ENCODE results near the gene C1orf122. TPM values are rescaled to one million over a fixed set of nuclear protein-coding genes. Genes with fewer than 3 reads are reported as not detected.

Gene C1orf122
- total and polyA plus RNA-seq, 10 of the 15 experiments (the other 5 are each of a cell fraction or from before 2014, with no cell fraction given): 1.6 to 35.8 (median 14.8) TPM

DNA sequence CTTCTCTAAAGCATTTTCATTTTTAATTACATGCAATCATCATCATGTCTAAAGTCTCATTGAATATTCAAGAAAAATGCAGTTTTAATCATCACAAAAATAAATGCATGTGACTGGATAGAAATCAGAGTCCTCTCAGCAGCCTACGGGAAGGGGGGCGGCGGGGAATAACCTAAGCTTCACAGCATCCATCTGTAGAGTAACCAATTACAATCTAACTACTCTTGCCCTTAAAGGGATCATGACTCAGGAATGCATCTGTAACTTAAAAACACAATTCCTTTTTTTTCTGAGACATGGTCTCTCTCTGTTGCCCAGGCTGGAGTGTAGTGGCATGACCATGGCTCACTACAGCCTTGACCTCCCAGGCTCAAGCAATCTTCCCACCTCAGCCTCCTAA lies 29.2 kb downstream of the C1orf122 start:
- BruUV-seq (replicated peaks): no TSS peak
- in situ Hi-C loops (cut with MboI): no loop called here
- H3K4me3 ChIP-seq: no peak overlapping the region
- peaks cover 21 to 27% of the 10 kb centered on the region in 2 experiments for H3K36me3 ChIP-seq (ENCODE audit: control insufficient read depth in 2 of 2, insufficient read depth in 2 of 2, low read length in 1 of 2)
- H3K79me2 ChIP-seq (ENCODE audit: control insufficient read depth, insufficient read depth, low read length): no peaks in the 10 kb centered on the region
- TF ChIP-seq EZH2 (IDR thresholded peaks at IDR 0.05; ENCODE audit: borderline replicate concordance, control insufficient read depth, low read depth, low read length) (no peak), BRCA1 (IDR thresholded peaks at IDR 0.05; ENCODE audit: low read depth, low read length) (no peak), ZSCAN29 (IDR thresholded peaks at IDR 0.05) (no peak), ASH2L (IDR thresholded peaks at IDR 0.05; ENCODE audit: borderline replicate concordance, low read depth) (no peak), RUNX3 (IDR thresholded peaks at IDR 0.05; ENCODE audit: low read length) (no peak), NBN (IDR thresholded peaks at IDR 0.05) (no peak), SIX5 (IDR thresholded peaks at IDR 0.05; ENCODE audit: low read depth, low read length, severe bottlenecking) (no peak), JUND (IDR thresholded peaks at IDR 0.05; ENCODE audit: low read depth, low read length) (no peak), MEF2A (IDR thresholded peaks at IDR 0.05; ENCODE audit: insufficient read depth, low read depth, low read length) (no peak), NFYB (IDR thresholded peaks at IDR 0.05; ENCODE audit: insufficient read depth, low read depth, low read length) (no peak)
- TF ChIP-seq, protein P1, sequence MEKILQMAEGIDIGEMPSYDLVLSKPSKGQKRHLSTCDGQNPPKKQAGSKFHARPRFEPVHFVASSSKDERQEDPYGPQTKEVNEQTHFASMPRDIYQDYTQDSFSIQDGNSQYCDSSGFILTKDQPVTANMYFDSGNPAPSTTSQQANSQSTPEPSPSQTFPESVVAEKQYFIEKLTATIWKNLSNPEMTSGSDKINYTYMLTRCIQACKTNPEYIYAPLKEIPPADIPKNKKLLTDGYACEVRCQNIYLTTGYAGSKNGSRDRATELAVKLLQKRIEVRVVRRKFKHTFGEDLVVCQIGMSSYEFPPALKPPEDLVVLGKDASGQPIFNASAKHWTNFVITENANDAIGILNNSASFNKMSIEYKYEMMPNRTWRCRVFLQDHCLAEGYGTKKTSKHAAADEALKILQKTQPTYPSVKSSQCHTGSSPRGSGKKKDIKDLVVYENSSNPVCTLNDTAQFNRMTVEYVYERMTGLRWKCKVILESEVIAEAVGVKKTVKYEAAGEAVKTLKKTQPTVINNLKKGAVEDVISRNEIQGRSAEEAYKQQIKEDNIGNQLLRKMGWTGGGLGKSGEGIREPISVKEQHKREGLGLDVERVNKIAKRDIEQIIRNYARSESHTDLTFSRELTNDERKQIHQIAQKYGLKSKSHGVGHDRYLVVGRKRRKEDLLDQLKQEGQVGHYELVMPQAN (conservative IDR thresholded peaks at IDR 0.05): no peak
- TF ChIP-seq, protein P2, sequence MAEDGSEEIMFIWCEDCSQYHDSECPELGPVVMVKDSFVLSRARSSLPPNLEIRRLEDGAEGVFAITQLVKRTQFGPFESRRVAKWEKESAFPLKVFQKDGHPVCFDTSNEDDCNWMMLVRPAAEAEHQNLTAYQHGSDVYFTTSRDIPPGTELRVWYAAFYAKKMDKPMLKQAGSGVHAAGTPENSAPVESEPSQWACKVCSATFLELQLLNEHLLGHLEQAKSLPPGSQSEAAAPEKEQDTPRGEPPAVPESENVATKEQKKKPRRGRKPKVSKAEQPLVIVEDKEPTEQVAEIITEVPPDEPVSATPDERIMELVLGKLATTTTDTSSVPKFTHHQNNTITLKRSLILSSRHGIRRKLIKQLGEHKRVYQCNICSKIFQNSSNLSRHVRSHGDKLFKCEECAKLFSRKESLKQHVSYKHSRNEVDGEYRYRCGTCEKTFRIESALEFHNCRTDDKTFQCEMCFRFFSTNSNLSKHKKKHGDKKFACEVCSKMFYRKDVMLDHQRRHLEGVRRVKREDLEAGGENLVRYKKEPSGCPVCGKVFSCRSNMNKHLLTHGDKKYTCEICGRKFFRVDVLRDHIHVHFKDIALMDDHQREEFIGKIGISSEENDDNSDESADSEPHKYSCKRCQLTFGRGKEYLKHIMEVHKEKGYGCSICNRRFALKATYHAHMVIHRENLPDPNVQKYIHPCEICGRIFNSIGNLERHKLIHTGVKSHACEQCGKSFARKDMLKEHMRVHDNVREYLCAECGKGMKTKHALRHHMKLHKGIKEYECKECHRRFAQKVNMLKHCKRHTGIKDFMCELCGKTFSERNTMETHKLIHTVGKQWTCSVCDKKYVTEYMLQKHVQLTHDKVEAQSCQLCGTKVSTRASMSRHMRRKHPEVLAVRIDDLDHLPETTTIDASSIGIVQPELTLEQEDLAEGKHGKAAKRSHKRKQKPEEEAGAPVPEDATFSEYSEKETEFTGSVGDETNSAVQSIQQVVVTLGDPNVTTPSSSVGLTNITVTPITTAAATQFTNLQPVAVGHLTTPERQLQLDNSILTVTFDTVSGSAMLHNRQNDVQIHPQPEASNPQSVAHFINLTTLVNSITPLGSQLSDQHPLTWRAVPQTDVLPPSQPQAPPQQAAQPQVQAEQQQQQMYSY (CRISPR knock-in tag; IDR thresholded peaks at IDR 0.05): no peak
- H3K27ac ChIP-seq (ENCODE audit: control insufficient read depth, insufficient read depth): no peak overlapping the region
- H3K27me3 ChIP-seq (replicated peaks in 1 of 2; ENCODE audit: control insufficient read depth in 2 of 2, insufficient read depth in 2 of 2, low read length in 1 of 2): no peaks in the 10 kb centered on the region
- POLR2A ChIA-PET: no interaction called here
- CTCF ChIA-PET: interaction anchor here (0.8 to 3.7 kb wide), 2 partner anchors 23 to 25 kb away, joined by 3 to 12 read pairs; partner anchors contain the start of gene MTF1
- ATAC-seq: no peak
- RAD21 ChIA-PET (ENCODE audit: unreplicated experiment): no interaction called here
- no peak overlapping the region for H3K9ac ChIP-seq (ENCODE audit: control insufficient read depth, insufficient read depth, low read length)
- no peak overlapping the region for H2AFZ ChIP-seq (ENCODE audit: control insufficient read depth, low read depth, low read length)
- SMC1A ChIA-PET (ENCODE audit: uncharacterized antibody, unreplicated experiment): interaction anchor here (0.6 to 1.0 kb wide), 2 partner anchors 23 to 251 kb away, joined by 3 read pairs; no protein-coding TSS in a partner anchor
- 67% methylated on average over 3 of the region's 3 CpGs for WGBS (ENCODE audit: insufficient coverage, insufficient replicate concordance, low lambda C conversion rate, missing lambda C conversion rate)
- no peak overlapping the region for H3K4me2 ChIP-seq (ENCODE audit: control insufficient read depth, insufficient read depth)
- H4K20me1 ChIP-seq (ENCODE audit: control insufficient read depth, insufficient read depth): no peaks in the 10 kb centered on the region
- intact Hi-C loops (cut with micrococcal nuclease; ENCODE audit: unreplicated experiment): no loop called here
- no peaks in the 10 kb centered on the region for H3K9me3 ChIP-seq (replicated peaks; ENCODE audit: control insufficient read depth, insufficient read depth, low read length)
- H3K4me1 ChIP-seq (ENCODE audit: control insufficient read depth, insufficient read depth, low read length): no peaks in the 10 kb centered on the region
- no peak for FAIRE-seq
- no peak for DNase-seq (ENCODE audit: low read depth, low spot score)
